ENCODE measurements around the gene TBC1D25. TPM values are rescaled to one million over a fixed set of nuclear protein-coding genes. Genes with fewer than 3 reads are reported as not detected.
"Not testable (repeated sequence)": the region's sequence is repeated elsewhere in the genome, so short reads cannot be mapped to it uniquely, and the experiment has no call there.

Gene TBC1D25
- total and polyA plus RNA-seq, 12 donors: 6.1 to 22.6 (median 18.2) TPM

DNA sequence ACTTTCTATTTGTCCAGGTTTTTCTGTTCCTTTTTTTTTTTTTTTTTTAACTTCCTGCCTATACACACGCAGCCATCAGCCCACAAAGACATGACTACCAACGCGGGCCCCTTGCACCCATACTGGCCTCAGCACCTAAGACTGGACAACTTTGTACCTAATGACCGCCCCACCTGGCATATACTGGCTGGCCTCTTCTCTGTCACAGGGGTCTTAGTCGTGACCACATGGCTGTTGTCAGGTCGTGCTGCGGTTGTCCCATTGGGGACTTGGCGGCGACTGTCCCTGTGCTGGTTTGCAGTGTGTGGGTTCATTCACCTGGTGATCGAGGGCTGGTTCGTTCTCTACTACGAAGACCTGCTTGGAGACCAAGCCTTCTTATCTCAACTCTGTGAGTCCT lies 15.8 kb upstream of the TBC1D25 start:
- Histone ChIP-seq H3K4me1 (peaks cover 0 to 9% (median 3%) of the 10 kb centered on the region in 9 donors), H3K27ac (no peak overlapping the region), H3K9me3 (no peaks in the 10 kb centered on the region), H3K4me3 (no peak overlapping the region), H3K27me3 (no peaks in the 10 kb centered on the region), H3K36me3 (peaks cover 0 to 37% (median 0%) of the 10 kb centered on the region in 9 donors)
- intact Hi-C loops (cut with DNase I): no loop called here
- no peak for TF ChIP-seq CTCF (IDR thresholded peaks at IDR 0.05)
- ATAC-seq: no peak
- 94% methylated on average over 11 to 12 of the region's 12 CpGs for WGBS, 2 donors
- DNase-seq: no peak

DNA sequence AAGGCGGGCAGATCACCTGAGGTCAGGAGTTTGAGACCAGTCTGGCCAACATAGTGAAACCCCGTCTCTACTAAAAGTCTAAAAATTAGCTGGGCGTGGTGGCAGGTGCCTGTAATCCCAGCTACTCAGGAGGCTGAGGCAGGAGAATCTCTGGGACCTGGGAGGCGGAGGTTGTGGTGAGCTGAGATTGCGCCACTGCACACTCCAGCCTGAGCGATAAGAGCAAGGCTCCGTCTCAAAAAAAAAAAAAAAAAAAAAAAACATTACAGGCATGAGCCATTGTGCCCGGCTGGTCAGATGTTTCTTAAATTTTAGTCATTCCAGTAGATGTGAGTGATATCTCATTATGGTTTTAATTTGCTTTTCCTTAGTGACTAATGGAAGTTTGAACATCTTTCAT lies 13.7 kb upstream of the TBC1D25 start:
- 88 to 90% methylated on average over 6 to 8 of the region's 8 CpGs for WGBS, 2 donors
- DNase-seq; H3K4me3 ChIP-seq; H3K27me3 ChIP-seq; H3K27ac ChIP-seq; ATAC-seq; H3K9me3 ChIP-seq; intact Hi-C loops (cut with DNase I); H3K4me1 ChIP-seq: not testable (repeated sequence)
- peaks cover 0 to 38% (median 0%) of the 10 kb centered on the region in 9 donors for H3K36me3 ChIP-seq

DNA sequence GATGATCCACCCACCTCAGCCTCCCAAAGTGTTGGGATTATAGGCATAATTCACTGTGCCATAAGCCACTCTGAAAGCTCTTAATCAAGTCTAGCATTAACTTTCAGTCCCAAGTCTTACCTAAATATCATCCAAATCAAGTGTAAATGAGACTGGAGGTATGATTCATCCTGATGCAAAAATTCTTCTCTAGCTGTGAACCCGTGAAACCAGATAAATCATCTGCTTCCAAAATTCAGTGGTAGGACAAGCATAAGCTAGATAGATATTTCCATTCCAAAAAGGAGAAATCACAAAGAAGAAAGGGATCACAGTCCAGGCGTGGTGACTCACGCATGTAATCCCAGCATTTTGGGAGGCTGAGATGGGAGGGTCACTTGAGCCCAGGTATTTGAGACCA lies 8.8 kb upstream of the TBC1D25 start:
- no peaks in the 10 kb centered on the region for H3K27me3 ChIP-seq
- H3K4me3 ChIP-seq: no peak overlapping the region
- H3K9me3 ChIP-seq: no peaks in the 10 kb centered on the region
- intact Hi-C loops (cut with DNase I): no loop called here
- no peak for TF ChIP-seq CTCF (IDR thresholded peaks at IDR 0.05)
- peak overlapping the region in 1 of 10 donors; percentile 54 for H3K27ac ChIP-seq
- DNase-seq: no peak
- no peak for ATAC-seq
- 89 to 95% methylated on average over 3 of the region's 3 CpGs for WGBS, 2 donors
- peaks cover 0 to 3% (median 0%) of the 10 kb centered on the region in 9 donors for H3K4me1 ChIP-seq
- peaks cover 0 to 27% (median 0%) of the 10 kb centered on the region in 9 donors for H3K36me3 ChIP-seq

DNA sequence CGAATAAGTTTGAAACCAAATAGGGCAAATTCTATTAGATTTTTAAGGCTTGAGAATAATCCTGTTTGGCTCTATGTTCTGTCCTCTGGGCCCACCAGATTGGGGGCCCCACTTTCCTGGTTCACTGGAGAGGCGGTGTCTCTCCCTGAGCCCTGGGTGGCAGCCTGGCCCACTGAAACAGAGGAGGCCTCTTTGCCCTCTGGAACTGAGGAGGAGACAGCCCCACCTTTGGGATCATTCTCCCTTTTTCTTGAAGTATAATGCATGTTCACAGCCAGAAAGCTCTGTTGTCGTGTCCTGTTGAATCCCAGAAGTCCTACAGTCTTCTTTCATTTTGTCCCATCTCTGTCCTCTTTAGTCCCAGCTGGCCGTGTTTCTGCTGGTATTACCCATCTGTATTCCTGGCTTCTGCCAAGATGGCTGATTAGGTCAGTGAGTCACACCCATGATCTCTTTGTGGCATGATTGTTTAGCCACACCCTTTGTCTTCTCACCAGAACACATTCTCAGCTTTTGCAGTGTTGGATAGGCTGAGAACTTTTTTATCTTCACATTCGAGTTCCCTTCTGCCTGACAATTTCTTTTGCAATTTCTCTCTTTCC lies 8.1 kb upstream of the TBC1D25 start:
- H3K27me3 ChIP-seq: no peaks in the 10 kb centered on the region
- peak in 4 of 8 donors; percentile 26 to 81 (median 74) for ATAC-seq
- H3K4me1 ChIP-seq: peaks cover 0 to 3% (median 0%) of the 10 kb centered on the region in 9 donors
- H3K27ac ChIP-seq: peak overlapping the region in 9 of 10 donors; percentile 11 to 64 (median 54)
- 58 to 65% methylated on average over 5 of the region's 5 CpGs for WGBS, 2 donors
- peaks cover 0 to 23% (median 0%) of the 10 kb centered on the region in 9 donors for H3K36me3 ChIP-seq
- no peaks in the 10 kb centered on the region for H3K9me3 ChIP-seq
- no peak overlapping the region for H3K4me3 ChIP-seq
- intact Hi-C loops (cut with DNase I): no loop called here
- DNase-seq: no peak
- TF ChIP-seq CTCF (IDR thresholded peaks at IDR 0.05): no peak

GRCh38 chrX:48532161-48532560 lies 7.4 kb upstream of the TBC1D25 start:
- Histone ChIP-seq H3K36me3 (peaks cover 0 to 16% (median 0%) of the 10 kb centered on the region in 9 donors), H3K4me3 (no peak overlapping the region), H3K27ac (peak overlapping the region in 9 of 10 donors; percentile 11 to 64 (median 47)), H3K27me3 (no peaks in the 10 kb centered on the region), H3K9me3 (no peaks in the 10 kb centered on the region), H3K4me1 (peaks cover 0 to 3% (median 0%) of the 10 kb centered on the region in 9 donors)
- ATAC-seq: no peak
- intact Hi-C loops (cut with DNase I): no loop called here
- TF ChIP-seq CTCF (IDR thresholded peaks at IDR 0.05): no peak
- WGBS, 2 donors: 58 to 89% methylated on average over 1 of the region's 1 CpG
- no peak for DNase-seq

Measured in heart right ventricle (tissue), 16 donors.